Measurements from ENCODE around the gene TM4SF5.

Gene TM4SF5, protein sequence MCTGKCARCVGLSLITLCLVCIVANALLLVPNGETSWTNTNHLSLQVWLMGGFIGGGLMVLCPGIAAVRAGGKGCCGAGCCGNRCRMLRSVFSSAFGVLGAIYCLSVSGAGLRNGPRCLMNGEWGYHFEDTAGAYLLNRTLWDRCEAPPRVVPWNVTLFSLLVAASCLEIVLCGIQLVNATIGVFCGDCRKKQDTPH

DNA sequence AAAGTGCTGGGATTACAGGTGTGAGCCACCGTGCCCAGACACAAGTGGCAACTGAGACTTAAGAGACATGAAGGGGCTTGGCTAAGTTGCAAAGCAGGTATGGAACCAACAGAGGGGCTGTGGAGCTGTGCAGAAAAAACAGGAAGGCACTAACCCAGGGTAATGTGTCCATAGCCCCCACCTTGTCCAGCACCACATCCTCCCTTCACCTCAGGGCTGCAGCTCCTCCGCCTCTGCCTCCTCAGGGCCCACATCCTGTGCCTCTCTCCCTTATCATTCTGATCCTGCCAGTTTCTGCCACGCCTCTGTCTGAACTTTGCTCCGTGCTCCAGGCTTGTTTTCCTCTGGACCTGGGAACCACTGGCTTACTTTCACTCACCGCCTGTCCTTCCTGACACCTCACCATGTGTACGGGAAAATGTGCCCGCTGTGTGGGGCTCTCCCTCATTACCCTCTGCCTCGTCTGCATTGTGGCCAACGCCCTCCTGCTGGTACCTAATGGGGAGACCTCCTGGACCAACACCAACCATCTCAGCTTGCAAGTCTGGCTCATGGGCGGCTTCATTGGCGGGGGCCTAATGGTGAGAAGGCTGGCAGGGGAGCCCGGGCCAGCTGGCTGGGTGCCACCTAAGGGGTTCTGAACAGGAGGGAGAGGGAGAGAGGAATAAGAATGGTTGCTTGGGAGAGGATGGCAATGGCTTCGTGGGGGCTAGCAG, at the start of gene TM4SF5:
Gene TM4SF5 (plus strand): TSS at position 368 of the 716 bp plus-strand sequence. CDS start 37 bp downstream, at position 405.
- no peak for DNase-seq (ENCODE audit: low spot score)

GRCh38 chr17:4722678-4723240, 48.9 kb upstream of the TM4SF5 start:
- DNase-seq (ENCODE audit: low spot score), result no peak

- DNase-seq (ENCODE audit: low spot score), result no peak
These were observed 47.0 kb upstream of the TM4SF5 start for GRCh38 chr17:4724650-4725049.

GRCh38 chr17:4725646-4726310, 45.9 kb upstream of the TM4SF5 start:
- no peak for DNase-seq (ENCODE audit: low spot score)

GRCh38 chr17:4728124-4728523, 43.6 kb upstream of the TM4SF5 start:
- no peak for DNase-seq (ENCODE audit: low spot score)

- no peak for DNase-seq (ENCODE audit: low spot score)
These were observed 38.6 kb upstream of the TM4SF5 start for GRCh38 chr17:4733073-4733531.

DNA sequence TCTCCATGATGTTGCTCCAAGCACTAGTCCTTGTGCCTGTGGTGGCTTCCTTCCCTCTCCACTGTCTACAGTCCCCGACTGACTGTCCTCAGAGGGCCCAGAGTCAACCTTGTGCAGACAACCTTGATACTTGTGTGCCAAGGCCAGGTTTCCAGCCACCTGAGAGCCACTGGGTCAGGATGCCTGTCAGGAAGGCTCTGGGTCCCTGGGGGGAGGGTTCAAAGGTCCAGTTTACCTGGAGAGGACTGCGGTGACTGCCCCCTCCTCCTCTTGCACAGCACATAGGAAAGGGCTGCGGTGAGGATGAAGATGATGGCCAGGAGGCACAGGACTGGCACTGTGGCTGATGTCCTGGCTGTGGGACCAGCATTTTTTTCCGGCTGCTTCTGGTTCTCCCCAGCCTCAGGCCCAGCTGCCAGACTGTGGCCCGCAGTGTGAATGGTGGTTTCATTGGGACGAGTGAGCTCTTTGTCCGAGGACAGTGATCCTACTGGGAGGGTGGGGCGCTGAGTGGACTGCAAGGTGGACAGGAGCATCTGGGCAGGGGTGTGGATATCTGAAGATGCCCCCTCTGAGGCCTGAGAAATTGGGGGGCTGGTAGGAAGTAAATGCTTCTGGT, 36.7 kb upstream of the TM4SF5 start:
- DNase-seq (ENCODE audit: low spot score), result no peak

- DNase-seq (ENCODE audit: low spot score), result no peak
These were observed 35.6 kb upstream of the TM4SF5 start for GRCh38 chr17:4735876-4736651.

DNA sequence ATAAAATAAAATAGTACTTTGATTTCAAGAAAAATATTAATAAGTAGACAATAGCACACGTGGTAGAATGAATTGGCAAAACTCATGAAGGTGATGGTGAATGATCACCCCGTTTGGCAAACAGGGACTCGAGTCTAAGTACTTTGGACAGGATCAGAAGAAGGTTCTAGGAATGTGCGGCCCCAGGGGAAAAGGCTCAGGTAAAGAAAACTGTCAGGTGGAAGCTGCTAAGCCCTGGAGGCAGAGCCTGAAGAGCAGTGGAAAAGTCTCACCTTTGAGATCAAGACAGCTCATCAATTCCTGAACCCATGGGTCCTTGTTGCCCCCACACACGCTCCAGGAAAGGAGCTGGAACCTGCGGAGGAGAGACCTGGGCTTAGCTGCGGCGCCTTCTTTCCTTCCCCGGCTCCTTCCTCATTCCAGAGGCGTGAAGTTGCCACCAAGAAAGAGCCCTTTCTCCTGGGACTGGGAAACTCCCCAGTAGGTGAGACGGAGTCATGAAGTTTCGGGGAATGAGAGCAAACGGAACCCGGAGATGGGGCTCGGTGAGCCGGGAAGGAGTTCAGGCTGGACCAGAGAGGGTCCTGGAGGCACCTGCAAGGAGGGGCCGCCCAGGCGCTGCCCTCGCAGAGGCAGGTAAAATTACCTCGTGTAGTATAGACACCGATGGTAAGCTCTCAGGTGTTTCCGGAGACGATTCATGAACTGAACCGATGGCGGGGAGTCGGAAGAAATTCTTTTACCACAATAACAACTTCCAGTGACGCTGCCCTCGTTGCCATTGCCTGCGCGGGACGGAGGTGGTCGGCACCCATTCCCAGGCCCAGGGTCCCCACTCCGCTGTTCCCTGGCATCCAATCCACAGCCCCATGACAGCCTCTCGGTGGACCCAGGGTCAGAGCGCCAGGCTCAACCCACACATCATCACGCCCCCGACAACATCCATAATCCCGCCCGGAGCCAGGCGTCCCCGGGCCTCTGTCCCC, 33.3 kb upstream of the TM4SF5 start:
- DNase-seq (ENCODE audit: low spot score), result no peak

GRCh38 chr17:4739122-4740024, 32.3 kb upstream of the TM4SF5 start, which contains the start of the genes CXCL16 and ZMYND15:
TSS of gene CXCL16 (minus strand) at chr17:4739928. CDS start at chr17:4739339, 589 bp downstream.
TSS of gene ZMYND15 (plus strand) at chr17:4739833. CDS start at chr17:4740549, 716 bp downstream.
- no peak for DNase-seq (ENCODE audit: low spot score)

DNA sequence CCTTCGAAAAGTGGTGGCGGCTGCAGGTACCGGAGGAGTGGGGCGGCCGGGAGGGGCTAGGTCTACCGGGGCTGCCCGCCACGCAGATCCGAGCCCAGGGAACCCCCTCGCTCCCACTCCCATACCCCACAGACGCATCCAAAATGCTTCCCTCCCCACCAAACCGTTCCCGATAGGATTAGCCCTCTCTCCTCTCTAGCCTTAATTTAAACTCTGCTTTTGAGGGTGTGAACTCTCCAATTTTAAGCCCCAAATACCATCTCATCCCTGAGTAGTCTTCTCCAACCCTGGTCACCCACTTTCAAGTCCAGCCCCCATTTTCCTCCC, 31.7 kb upstream of the TM4SF5 start:
- DNase-seq (ENCODE audit: low spot score), result no peak

DNA sequence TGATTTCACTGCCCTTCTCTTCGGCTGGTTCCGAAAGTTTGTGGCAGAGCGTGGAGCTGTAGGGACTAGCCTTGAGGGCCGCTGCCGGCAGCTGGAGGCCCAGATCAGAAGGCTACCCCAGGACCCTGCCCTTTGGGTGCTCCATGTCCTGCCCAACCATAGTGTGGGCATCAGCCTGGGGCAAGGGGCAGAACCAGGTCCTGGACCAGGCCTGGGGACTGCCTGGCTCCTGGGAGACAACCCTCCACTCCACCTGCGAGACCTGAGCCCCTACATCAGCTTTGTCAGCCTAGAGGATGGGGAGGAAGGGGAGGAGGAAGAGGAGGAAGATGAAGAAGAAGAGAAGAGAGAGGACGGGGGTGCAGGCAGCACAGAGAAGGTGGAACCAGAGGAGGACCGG, 31.1 kb upstream of the TM4SF5 start:
- DNase-seq (ENCODE audit: low spot score), result no peak

DNA sequence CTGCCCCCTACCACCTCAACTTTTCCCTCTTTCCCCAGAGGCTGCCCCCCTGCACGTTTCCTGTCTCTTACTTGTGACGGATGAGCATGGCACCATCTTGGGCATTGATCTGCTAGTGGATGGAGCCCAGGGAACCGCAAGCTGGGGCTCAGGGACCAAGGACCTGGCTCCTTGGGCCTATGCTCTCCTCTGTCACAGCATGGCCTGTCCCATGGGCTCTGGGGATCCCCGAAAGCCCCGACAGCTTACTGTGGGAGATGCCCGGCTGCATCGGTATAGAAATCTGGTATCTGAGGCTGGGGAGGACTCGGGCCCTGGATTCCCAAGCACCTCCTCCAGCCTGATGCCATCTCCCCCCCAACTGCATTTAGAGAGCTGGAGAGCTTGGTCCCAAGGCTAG, 30.1 kb upstream of the TM4SF5 start:
- no peak for DNase-seq (ENCODE audit: low spot score)

GRCh38 chr17:4742133-4742532, 29.6 kb upstream of the TM4SF5 start:
- DNase-seq (ENCODE audit: low spot score), result no peak

- no peak for DNase-seq (ENCODE audit: low spot score)
These were observed 29.1 kb upstream of the TM4SF5 start for GRCh38 chr17:4742629-4743028.

DNA sequence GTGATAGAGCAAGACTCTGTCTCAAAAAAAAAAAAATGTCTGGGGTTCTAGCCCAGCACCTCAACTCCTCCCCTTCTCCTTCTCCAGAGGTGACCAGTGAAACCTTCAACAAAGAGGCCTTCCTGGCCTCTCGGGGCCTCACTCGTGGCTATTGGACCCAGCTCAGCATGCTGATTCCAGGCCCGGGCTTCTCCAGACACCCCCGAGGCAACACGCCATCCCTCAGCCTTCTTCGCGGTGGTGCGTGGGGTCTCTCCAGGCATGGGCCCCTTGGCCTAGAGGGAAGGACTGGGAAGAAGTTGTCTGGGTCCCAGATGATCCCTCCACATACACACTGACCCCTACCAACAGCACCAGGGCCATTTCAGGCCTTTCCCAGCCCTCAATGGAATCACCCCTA, 28.5 kb upstream of the TM4SF5 start:
- no peak for DNase-seq (ENCODE audit: low spot score)

- DNase-seq (ENCODE audit: low spot score), result no peak
These were observed 27.8 kb upstream of the TM4SF5 start for GRCh38 chr17:4743898-4744297.

DNA sequence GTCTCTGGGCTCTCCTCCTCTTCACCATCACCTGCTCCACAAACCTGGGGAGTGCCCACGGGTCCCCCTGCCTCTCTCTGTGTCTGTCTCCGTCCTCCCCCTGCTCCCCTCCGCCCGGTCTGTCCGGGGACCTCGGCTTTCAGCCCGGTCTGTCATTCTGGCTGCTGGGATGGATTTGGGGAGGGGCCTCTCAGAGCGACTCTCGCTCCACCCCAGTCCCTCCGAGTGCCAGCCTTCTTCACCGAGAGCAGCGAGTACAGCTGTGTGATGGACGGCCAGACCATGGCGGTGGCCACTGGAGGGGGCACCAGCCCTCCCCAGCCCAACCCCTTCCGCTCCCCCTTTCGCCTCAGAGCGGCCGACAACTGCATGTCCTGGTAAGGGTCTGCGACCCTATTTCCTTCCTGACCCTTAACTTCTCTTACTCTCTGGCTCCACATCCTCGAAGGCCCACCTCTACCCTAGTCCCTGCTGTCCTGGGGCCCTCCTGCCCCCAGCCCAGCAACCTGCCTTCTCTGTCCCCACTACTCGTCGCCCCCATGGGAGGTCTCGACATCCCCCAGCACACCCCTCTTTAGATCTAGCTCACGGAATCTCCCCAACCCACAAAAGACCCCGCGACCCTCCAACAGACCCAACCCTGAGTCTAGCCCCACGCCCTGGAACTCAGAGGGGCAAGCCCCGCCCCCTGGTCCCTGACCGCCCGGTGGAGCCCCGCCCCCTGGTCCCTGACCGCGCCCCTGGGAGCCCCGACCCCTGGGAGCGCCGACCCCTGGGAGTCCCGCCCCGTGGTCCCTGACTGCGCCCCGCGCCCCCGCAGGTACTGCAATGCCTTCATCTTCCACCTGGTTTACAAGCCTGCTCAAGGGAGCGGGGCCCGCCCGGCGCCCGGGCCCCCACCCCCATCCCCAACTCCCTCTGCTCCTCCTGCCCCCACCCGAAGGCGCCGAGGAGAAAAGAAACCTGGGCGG, 26.4 kb upstream of the TM4SF5 start:
- no peak for DNase-seq (ENCODE audit: low spot score)

Measured in putamen (tissue), 1 donor.